GM21723 (cell line): Measurements from ENCODE around the gene BMPR1A.
A peak's percentile ranks its signal among the peaks of the same experiment; 100 is the strongest.
"Not testable (repeated sequence)": the region's sequence is repeated elsewhere in the genome, so short reads cannot be mapped to it uniquely, and the experiment has no call there.

Experiments
- ATAC-seq: cut with Tn5 transposase; IDR thresholded peaks from one replicate; pipeline ENCODE4 v1.9.1; 2021; ENCODE audit warnings: mild to moderate bottlenecking, moderate library complexity; ENCODE audit not compliant: unreplicated experiment

BMPR1A gene

DNA sequence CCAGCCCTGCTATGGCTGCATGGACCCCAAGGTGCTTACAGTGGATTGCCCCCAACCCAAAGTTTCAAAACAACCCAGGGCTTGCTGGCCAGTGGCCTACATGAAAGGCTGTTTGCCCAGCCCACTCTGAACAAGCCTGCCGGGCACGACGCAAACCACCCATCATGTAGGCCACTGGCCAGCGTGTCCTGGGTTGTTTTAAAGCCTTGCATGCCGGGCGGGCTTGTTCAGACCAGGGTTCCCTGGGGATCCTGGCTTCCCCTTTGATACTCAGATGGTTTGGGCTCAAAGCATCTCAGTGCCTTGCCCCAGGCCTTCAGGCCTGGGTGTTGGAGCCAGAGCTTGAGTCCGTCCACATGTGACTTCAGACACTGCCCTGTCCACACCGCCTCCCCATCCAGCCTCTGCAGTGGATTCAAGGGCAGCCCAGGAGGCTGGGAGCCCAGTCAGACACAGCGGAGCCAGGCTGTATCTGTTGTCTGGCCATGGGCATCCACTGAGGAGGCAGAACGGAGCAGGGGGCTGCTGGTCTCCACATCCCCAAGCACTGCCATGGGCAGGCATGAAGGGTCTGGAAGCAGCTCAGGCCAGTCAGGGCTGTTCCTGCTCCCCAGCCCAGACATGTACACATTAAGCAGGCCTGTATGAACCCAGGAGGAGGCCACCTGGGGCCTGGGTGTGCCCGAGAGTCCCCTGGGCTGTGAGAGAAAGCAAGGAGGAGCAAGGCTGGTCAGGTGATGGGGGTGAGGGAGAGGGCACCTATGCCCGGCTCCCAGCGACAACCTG, 207.8 kb downstream of the BMPR1A start:
- ATAC-seq: no peak

DNA sequence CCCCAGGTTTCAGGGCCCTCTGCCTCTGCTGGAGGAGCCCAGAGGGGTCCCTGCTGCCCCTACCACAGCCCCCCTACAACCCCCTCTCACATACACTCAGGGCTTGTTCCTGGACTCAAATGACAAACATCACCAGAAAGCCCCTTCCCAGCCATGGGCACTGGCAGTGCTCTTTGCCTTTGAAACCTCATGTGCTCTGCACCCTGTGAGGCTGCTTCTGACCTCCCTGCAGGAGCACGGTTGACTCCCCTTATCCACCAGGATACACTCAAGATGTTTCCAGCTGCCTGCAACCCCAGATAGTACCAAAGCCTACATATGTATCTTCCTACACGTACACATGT, 208.4 kb downstream of the BMPR1A start:
- ATAC-seq: no peak

DNA sequence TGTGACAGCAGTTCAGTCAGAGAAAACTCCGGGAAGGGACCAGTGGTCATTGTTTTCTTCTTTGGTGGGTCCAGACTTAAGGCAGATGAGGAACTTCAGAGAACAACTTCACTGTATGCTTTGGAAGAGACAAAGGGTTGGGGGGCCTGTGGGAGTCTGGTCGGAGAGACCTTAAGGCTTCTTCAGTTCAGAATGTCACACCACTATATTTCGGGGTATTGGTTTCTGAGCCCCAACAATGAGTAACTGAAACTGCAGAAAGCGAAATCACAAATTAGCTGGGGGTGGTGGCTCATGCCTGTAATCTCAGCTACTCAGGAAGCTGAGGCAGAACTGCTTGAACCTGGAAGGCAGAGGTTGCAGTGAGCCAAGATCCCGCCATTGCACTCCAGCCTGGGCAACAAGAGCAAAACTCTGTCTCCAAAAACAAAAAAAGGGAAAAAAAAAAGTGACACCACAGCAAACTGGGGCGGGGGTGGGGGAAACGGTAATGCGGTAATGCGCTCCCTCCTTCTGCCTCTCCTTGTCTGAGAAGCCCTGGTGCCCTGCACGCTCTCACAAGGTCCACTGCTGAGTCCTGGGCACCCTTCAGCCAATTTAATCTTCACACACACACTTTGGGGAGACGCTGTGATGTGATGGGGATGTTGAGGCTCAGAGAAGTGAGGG, 209.7 kb downstream of the BMPR1A start:
- ATAC-seq: peak; percentile 40

DNA sequence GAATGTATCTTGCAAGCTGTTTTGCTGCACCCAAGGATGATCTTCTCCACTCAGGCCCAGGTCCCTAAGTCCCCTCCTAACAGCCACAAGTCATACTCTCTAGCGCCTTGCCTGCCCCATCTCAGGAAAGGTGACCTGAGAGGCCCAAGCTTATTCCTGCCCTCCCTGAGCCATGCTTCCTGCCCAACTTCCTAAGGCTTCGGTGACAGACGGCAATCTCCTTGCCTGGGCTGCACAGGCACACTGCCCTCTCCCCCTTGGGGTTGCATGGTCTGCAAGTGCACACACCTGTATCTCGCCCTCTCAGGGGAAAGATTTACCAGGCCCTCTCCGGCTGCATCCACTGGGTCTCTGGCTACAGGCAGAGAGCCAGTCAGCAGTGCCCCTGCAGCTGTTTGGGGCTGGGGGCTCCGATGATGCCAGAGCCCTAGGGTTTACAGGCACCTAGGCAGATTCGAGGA, 211.1 kb downstream of the BMPR1A start:
- no peak for ATAC-seq

DNA sequence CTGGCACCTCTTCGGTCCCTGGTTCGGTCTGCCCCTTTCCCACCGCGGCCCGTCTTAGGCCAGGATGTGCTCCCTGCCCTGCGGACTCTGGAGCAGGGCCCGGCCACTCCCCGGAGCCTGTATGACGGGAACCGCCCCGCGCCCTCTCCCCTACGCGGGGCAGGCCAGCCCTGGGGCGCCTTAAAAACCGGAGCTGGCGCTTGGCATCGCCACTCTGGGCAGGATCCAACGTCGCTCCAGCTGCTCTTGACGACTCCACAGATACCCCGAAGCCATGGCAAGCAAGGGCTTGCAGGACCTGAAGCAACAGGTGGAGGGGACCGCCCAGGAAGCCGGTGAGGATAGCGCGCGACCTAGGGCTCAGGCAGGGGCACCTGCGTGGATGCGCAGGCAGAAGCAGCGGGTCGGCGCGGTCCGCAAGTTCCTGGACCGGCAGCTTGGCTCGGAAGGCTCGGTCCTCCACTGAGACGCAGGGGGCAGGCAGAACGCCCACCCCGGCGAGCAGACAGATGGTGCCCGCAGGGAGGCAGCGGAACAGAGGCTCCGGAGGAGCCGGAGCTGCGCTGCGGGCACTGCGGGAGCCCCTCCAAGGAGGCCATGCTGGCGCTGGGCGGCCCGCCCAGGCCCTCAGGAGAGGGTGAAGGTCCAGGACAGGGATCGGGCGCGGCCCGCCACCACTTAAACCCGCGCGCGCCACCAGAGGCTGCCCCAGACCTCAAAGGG, 212.0 kb downstream of the BMPR1A start, which contains the start of gene ADIRF:
ADIRF (plus strand) TSS at position 212 of the 723 bp plus-strand sequence; CDS start at position 275, 63 bp downstream.
- no peak for ATAC-seq

DNA sequence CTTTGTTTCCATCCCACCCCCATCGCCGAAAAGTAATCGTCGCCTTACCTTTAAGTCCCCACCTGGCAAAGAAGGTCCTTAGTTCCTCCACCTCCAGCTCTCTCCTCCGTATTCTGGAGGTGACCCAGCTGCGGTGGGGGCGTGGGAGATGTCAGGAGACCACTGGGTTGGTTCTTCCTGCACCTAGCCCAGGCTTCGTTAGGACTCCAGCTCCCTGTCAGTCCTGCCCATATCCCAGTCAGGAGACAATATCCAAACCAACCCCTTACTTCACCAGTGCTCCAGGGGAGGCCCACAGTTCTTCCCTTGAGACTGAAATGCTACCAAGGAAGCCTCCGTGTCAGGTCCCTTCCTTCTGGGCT, 212.6 kb downstream of the BMPR1A start:
- no peak for ATAC-seq

DNA sequence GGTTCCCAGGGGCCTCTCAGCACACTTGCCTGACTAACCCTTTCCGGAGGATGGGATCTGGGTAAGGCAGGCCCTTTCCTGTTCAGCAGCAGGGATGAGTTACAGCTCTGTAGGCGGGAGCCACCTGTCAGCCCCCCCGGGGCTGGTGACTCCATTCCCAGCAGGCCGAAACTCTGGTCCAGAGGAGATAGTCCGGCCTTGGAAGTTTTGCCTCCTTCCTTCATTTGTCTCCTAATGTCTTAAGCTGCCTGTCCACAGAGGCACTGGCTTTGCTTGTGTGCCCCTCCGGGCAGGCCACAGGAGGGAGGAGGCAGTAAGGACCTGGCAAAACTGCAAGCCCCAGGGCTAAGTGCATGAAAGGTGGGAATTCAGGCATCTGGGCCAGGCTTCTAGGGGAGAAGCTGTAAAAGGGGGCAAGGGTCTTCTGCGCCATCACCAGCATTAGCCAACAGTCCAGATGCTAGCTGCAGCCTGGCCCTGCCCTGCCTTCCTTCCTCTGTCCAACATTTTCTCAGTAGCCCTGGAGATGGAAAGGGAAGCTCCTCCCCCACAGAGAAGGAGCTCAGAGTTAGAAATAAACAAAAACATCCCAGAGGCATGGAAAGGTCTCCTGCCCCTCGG, 213.1 kb downstream of the BMPR1A start:
- ATAC-seq: no peak

DNA sequence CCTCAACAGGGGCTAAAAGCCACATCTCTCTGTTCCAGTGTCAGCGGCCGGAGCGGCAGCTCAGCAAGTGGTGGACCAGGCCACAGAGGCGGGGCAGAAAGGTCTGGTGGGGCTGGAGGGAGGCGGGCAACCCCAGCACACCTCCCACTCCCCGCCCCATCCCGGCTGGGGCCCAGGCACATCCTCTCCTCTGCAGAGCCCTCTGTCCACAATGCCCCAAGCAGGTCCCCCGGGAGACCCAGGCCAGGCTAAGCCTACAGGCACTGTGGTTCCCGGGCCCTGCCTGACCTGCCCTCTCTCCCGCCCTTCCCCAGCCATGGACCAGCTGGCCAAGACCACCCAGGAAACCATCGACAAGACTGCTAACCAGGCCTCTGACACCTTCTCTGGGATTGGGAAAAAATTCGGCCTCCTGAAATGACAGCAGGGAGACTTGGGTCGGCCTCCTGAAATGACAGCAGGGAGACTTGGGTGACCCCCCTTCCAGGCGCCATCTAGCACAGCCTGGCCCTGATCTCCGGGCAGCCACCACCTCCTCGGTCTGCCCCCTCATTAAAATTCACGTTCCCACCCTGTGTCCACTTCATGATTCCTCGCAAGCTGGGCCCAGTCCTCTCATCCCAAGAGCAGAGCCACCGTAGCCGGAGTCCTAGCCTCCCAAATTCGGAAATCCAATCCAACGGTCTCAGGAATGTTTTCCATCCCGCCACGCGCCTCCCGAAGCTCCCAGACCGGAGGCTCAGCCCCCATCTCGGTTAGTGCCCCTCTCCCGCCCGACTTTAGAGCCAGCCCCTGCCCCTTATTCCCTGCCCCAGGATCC, 214.0 kb downstream of the BMPR1A start:
- ATAC-seq: no peak

DNA sequence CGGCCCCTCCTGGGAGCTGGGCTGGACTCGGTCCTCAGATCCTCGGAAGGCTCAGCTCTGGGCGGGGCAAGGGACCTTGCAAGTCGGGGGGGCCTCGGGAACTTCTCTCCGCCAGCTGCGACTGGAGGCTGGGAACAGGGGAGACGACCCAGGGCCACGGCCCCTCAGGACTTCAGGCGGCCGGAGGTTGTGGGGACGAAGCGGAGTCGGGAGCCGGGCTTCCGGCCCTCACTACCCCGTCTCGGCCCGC, 214.5 kb downstream of the BMPR1A start:
- ATAC-seq: no peak

DNA sequence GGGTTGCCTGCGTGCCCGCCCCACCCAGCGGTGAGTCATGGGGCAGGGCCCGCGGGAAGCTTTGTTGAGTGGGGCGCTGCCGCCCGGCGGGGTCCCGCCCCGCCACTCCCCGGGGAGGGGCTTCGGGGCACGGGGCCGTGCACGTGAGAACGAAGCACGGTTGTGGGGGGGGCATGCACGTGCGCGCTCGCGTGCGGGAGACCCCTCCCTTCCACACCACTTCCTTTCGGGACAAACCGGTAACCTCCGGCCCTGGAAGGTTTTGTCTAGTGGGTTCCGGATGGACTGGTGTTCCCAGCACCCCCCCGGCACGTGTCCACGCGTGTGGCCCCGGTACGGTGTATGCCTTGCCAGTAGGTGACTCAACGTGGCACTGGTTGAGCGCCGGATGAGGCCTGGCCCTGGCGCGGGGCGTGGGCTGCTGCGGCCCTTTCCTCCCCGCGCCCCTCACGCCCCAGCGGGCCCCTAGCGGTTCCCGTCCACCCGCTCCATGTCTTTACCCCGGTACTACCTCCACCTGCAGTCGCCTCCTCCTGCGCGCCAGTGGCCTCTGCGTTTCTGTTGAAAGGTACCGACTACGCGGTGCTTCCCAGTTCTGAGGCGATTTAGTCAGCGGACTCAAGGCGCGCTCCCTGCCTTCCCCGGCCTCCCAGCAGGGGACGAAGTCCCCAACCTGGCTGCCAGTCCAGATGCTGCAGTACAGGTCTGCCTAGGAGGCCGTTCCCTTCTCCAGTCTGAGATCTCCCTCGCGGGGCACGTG, 215.0 kb downstream of the BMPR1A start:
- peak; percentile 73 for ATAC-seq

DNA sequence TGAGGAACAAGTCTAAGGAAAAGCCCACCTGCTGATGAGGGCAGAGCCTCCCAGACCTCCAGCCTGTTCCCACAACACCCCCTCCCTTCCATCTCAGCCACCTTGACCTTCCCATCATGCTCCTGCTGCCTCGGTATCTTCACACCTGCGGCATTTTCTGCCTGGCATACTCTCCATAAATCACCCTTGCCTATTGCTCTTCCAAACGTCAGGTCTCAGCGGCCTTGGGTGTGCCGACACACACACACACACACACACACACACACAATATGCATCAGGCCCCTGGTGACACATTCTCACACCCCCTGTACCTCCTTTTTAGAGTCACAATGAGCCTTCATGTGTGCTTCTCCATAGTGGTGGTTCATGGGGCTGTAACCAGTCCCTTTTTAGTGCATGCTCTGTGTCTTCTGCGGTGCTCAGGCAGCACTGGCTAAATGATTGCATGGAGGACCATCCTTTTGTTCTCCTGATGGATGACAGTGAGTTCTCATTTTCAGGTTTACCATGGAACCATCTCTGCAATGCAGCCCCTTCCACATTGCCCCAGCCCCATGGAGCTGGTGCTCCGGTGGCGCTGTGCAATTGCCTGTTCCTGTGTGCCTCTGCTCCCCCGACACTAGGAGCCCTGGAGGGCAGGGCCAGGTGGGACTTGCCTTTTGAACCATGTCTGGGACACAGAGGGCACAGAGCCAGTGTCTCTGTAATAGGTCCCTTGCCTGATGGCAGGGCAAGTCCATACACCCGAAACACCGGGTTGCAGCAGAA, 216.4 kb downstream of the BMPR1A start:
- ATAC-seq: no peak

DNA sequence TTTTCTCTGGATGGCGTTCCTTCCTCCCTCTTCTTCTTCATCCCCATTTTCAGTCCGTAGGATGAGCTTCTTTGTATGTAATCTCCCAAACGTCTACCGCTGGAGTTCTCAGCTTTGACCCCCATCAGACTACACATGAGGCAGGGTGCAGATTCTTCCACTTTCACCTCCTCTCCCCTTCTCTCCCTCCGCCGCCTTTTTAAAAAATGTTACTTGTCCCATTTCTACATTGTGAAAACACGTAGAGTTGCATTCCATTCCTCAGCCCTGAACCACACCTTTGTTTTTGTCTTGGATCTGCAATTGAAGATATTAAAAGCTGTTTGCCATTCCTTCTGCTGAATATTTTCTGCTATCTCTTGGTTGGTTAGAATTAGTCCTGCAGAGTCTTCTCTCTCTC, 218.1 kb downstream of the BMPR1A start:
- no peak for ATAC-seq

DNA sequence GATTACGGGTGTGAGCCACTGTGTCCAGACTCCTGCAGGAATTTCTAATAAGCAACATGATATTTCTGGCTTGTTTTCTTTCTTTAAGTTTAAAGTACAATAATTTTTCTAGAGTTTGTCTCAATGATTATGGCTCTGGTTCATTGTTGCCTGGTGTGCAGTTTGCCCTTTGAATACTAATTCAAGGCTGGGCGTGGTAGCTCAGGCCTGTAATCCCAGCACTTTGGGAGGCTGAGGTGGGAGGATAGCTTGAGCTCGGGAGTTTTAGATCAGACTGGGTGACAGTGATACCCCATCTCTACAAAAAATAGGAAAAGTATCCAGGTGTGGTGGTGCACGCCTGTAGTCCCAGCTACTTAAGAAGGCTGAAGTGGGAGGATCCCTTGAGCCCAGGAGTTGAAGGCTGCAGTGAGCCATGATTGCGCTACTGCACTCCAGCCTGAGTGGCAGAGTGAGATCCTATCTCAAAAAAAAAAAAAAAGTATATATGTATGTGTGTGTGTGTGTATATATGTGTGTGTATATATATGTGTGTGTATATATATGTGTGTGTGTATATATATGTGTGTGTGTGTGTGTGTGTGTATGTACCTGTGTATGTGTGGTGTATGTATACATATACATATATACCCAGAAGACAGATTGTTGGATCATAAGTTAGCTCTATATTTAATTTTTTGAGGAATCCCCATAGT, 220.1 kb downstream of the BMPR1A start:
- no peak for ATAC-seq

DNA sequence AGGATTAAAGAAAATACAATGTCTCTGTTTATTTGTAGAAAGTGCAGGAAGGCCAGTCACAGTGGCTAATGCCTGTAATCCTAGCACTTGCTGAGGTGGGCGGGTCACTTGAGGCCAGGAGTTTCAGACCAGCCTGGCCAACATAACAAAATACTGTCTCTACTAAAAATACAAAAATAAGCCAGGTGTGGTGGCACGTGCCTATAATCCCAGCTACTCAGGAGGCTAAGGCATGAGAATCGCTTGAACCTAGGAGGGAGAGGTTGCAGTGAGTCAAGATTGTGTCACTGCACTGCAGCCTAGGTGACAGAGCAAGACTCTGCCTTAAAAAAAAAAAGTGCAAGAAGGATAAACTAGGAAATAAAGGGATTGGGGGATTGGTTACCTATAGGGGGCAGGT, 222.0 kb downstream of the BMPR1A start:
- not testable (repeated sequence) for ATAC-seq

DNA sequence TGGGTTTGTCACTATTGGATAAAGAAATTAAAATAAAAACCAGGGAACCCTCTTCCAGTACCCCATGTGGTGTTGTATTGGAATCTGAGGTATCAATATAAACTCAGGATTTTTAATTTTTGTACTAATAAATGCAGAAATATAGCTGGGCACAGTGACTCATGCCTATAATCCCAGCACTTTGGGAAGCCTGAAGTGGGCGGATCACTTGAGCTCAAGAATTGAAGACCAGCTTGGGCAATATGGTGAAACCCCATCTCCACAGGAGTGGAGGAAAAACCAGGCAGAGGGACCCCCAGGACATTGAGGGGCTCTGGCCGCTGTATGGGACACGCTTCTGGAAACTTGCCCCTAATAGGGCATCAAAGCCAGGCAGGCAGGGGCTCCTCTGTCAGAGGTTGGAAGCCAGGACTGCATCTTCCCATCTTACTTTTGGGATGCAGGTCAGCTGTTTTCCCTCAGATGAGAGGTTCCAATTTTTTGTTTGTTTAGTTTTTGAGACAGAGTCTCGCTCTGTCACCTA, 222.9 kb downstream of the BMPR1A start:
- ATAC-seq: no peak

DNA sequence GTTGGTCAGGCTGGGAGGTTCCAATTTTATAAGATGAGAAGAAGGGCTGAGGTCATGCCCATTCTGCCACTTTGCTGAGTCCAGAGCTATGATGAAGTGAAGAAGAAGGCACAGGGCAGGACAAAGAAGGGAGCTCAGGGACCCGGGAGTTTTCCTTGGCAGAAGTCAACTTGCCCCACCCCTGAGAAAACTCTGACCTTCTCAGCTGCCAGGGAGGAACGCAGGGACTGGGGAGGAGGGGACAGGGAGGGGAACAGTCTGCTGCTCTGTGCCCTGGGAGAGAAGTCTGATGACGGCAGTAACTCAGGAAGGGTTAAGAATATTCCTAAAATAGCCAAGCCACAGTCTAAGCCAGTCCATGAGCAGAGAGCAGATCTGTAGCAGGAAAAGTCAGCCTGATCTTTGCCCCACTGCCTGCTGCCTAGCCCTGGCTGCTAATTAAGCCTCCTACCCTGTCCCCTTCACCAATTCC, 223.6 kb downstream of the BMPR1A start:
- no peak for ATAC-seq

DNA sequence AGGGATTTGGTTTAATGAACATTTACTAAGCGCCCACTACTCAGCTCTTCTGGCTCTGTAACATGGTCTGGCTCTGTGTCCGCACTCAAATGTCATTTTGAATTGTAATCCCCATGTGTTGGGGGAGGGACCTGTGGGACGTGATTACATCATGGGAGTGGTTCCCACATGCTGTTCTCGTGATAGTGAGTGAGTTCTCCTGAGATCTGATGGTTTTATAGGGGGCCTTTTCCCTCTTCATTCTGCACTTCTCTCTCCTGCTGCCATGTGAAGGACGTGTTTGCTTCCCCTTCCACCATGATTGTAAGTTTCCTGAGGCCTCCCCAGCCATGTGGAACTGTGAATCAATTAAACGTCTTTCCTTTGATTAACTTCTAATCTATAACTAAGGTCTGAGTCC, 224.6 kb downstream of the BMPR1A start:
- not testable (repeated sequence) for ATAC-seq

DNA sequence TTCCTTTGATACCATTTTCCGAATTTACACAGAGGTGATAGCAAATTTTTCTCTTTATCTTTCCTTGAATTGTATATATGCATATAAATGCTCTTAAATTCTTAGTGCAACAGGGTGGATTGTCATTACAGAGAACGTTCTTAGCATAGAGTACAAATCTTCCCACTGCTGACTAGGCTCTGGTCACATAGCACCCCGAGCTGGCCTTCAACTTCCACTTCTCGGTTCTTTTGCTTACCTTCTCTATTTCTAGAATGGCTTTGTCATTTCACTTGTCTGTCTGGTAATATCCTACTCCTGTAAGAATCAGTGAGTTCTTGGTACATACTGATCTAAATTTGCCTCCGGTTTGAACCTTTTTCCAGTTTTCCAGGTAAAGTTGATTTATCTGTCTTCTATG, 225.3 kb downstream of the BMPR1A start:
- no peak for ATAC-seq
